ENCODE data around the gene ZNF562.

ZNF562 gene

DNA sequence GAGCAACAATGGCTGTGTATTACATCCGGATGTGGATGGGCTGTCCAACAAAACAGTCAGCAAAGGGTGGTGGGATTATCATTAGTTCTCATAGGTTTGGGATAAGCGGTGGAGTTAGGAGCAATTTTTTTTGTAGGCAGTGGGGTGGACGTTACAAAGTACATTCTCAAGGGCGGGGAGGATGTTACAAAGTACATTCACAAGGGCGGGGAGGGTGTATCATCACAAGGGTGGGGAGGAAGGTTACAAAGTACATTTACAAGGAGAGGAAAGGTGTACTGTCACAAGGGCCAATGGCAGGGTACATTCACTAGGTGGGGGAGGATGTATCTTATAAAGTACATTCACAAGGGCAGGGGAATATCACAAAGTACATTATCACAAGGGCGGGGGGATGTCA, 33.1 kb downstream of the ZNF562 start:
- FAIRE-seq: no peak

DNA sequence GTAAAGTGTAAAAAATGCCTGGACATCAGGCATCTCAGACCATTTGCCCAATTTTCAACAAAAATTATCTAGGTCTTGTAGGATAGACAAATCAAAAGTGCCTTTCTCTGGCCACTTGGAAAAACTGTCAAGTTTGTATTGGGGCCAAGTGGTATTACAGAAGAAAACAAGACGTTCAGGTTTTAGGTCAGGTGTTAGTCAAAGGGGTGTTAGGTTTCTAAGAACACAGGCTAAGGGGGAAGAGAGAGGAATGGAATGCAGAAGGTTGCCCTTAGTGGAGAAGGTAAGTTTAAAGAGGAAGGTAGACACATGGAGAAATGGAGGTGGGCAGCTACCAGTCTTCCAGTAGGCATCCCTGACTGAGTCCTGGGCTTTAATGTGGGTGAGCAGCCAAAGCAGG, 33.9 kb downstream of the ZNF562 start:
- FAIRE-seq: no peak

DNA sequence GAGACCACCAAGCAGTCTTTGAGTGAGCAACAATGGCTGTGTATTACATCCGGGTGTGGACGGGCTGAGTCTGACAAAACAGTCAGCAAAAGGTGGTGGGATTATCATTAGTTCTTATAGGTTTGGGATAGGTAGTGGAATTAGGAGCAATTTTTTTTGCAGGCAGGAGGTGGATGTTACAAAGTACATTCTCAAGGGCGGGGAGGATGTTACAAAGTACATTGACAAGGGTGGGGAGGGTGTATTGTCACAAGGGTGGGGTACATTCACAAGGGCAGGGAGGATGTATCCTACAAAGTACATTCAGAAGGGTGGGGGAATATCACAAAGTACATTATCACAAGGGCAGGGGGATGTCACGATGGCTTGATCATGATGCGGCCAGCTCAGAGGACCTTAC, 38.9 kb downstream of the ZNF562 start:
- FAIRE-seq: no peak

DNA sequence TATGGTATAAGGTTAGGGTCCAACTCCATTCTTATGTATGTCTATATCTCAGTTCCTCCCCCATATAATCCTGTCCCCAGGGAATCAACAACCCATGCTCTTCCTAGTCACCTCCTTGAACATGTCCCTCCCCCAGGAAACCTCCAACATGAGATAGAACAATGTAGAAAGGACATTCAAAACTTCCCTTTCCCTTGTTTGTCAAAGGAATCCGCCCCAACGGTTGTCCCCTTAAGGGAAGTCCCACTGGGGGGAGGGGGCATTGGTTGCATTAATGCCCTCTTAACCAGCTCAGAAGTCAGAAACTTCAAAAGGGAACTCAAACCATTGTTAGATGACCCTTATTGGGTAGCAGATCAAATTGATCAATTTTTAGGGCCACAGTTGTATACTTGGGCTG, 47.0 kb downstream of the ZNF562 start:
- no peak for FAIRE-seq

DNA sequence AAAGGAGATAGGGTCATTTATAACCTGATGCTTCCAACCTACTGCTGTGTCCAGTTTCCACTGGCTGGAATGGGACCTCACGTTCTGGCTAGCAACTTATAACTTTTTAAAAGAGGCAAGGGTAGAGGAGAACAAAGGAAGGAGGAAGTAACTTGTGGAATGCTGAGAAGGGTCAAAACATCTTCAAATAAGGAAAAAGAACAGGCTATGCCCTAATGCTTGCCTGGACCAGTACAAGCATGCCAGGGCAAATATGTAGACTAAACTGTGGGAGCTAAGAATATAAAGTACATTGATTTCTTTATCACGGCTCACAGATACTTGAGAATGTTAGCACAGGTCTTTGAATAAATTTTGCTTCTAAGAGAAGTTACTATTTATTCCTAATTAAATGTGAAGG, 52.4 kb downstream of the ZNF562 start:
- FAIRE-seq: no peak

DNA sequence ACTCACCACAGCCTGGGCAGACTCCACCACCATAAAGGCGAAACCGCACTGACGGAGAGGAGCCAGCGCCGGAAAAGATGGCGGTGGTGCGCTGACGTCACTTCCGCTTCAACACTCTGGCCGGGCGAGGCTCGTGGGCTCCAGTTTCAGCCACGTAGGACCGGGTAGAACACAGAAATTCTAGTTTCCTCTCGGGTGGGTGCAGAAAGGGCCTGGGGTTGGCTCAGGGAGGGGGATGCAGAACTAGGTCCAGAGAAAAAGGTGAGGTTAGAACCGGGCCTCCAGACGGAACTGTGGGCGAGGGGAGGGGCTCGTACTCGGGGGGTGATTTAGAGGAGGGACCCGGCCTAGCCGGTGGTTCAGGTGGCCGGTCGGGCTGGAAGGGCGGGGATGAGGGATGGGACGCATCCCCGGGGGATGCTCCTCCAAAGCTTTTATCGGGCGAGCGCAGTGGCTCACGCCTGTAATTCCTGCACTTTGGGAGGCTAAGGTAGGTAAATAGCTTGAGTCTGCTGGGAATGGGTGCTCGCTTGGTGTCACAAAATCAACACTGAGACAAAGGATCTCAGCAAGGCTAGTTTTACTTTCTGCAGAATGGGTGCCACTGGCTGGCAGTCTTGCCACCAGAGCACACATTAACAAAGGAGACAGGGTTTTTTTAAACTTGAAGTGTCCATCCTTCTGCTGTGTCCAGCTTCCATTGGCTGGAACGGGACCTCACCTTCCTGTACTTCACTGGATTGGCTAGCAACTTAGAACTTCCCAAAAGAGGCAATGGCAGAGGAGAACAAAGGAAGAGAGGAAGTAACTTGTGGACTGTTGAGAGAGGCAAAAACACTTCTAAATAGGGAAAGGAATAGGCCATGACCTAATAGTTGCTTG, 53.5 kb downstream of the ZNF562 start, which contains the start of gene ZNF561:
Gene ZNF561 (minus strand): TSS at position 77 of the 882 bp plus-strand sequence. CDS start 1,776 bp downstream, outside the sequence.
- no peak for FAIRE-seq

DNA sequence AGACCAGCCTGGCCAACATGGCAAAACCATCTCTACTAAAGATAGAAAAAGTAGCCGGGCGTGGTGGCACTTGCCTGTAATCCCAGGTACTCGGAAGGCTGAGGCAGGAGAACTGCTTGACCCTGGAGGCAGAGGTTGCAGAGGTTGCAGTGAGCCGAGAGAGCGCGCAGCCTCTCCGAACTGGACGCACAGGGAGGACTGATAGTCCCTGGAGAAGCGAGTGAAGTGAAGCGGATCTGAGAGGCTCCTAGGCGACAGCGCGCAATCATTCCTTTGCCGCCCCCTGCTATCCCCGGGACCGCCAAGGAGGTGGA, 54.1 kb downstream of the ZNF562 start:
- FAIRE-seq: no peak

DNA sequence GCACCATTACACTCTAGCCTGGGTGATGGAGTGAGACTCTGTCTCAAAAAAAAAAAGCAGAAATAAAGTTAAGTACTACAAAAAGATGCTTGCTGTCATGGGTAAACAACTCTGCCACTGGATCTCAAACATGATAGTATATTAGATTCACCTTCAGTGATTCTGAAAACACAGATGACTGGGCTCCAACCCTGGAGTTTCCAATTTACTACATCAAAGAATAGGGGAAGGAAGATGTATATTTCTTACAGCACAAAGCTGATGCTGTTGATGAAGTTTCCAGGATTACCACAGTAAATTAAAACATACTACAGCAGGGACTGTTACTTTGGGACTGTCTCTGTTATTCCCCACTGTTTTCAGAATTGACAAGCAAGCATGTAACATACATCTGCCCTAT, 59.1 kb downstream of the ZNF562 start:
- FAIRE-seq: no peak

DNA sequence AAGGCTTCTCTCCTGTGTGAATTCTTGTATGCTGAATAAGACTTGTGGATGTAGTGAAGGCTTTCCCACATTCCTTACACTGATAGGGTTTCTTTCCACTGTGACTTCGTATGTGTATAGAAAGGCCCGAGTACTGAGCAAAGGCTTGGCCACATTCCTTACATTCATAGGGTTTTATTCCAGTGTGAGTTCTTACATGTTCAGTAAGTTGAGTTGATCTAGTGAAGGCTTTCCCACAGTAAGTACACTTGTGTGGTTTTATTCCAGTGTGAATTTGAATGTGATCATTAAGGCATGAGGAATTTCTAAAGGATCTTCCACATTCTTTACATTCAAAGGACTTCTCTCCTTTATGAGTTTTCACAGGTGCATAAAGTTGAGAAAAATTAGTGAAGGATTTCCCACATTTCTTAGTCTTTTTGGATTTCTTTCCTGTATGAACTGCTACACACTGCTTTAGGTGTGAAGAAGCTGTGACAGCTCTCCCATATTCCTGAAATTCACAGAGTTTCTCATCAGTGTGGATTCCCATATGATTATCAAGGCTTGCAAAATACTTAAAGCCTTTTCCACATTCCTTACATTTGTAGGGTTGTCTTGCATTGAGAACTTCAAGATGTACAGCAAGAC, 64.3 kb downstream of the ZNF562 start:
- no peak for FAIRE-seq

DNA sequence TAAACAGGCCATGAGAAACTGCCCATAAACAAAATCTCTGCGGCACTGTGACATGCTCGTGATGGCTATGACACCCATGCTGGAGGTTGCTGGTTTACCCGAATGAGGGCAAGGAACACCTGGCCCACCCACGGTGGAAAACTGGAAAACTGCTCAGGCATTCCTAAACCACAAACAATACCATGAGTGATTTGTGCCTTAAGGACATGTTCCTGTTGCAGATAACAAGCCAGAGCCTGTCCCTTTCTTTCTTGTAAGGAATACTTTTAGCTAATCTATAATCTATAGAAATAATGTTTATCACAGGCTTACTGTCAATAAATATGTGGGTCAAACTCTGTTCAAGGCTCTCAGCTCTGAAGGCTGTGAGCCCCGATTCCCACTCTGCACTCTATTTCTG, 66.0 kb downstream of the ZNF562 start:
- FAIRE-seq: no peak

DNA sequence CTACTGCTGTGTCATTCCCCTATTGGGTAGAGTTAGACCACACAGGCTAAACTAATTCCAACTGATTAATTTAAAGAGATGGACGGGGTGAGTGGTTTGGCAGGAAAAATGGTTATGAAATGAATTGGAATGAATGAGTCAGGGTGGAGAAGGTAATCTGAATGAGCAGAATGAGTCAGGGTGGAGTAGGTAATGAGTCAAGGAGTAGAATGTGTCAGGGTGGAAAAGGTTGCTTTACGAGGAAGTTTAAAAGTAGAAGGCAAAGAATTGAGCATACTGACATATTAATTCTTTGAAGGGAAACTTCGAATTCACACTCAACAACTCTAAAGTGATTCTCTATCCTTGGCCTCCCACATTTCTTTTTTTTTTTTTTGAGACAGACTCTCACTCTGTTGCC, 77.9 kb downstream of the ZNF562 start:
- FAIRE-seq: no peak
